K562 (cell line): ENCODE measurements around the gene SNX10. TPM values are rescaled to one million over a fixed set of nuclear protein-coding genes. Genes with fewer than 3 reads are reported as not detected.

ENCODE experiments used
- ADNP ChIP-seq: fragments of 200-800 bp; sonication (Bioruptor generic); IDR thresholded peaks from 2 replicates; pipeline ENCODE4 v1.6.1; 2016; ENCODE audit warnings: missing genetic modification characterization, missing compliant biosample characterization
- CREBBP ChIP-seq: IDR thresholded peaks from one replicate; pipeline ENCODE4 v1.6.1; 2012; ENCODE audit warnings: low read depth, mild to moderate bottlenecking, control low read depth, inconsistent platforms, low read length
- POLR2AphosphoS5 ChIP-seq: IDR thresholded peaks from 2 replicates; pipeline ENCODE4 v1.6.1; 2011; ENCODE audit warnings: mild to moderate bottlenecking, low read depth, low read length, moderate library complexity; ENCODE audit not compliant: control insufficient read depth, insufficient read depth
- POLR2H ChIP-seq: IDR thresholded peaks from 2 replicates; pipeline ENCODE4 v1.6.1; 2016; ENCODE audit warnings: missing genetic modification characterization, low read depth, mild to moderate bottlenecking, control low read depth, missing compliant biosample characterization, moderate library complexity
- WHSC1 ChIP-seq: IDR thresholded peaks from one replicate; pipeline ENCODE4 v1.6.1; 2012; ENCODE audit warnings: low read length, control low read depth, inconsistent platforms
- ZNF311 ChIP-seq: fragments of 250-450 bp; sonication (Bioruptor Pico); IDR thresholded peaks from 2 replicates; pipeline ENCODE4 v1.4.0; 2020; ENCODE audit warnings: mild to moderate bottlenecking, moderate library complexity
- ZNF347 ChIP-seq: fragments of 450-650 bp; formaldehyde crosslinking; IDR thresholded peaks from 2 replicates; pipeline ENCODE4 v1.4.0; 2020; ENCODE audit warnings: low read depth, mild to moderate bottlenecking, moderate library complexity
- ZNF444 ChIP-seq: fragments of 250-450 bp; sonication (Bioruptor Pico); IDR thresholded peaks from 2 replicates; pipeline ENCODE4 v1.4.0; 2020; ENCODE audit warnings: mild to moderate bottlenecking, moderate library complexity
- ZNF764 ChIP-seq: fragments of 250-450 bp; sonication (Bioruptor Pico); IDR thresholded peaks from 2 replicates; pipeline ENCODE4 v1.4.0; 2020; ENCODE audit warnings: low read depth, mild to moderate bottlenecking, moderate library complexity
- ZNF830 ChIP-seq: fragments of 250-450 bp; sonication (Bioruptor Pico); IDR thresholded peaks from 2 replicates; pipeline ENCODE4 v1.5.0; 2021; ENCODE audit warnings: mild to moderate bottlenecking
- polyA plus RNA-seq, 8 experiments: library from polyadenylated mRNA; depleted of rRNA in 4 of 8; stranded (reverse) in 5 of 8; unstranded in 3 of 8; fragments of >200 nt; fragmentation: Nextera tagmentation in 2 of 8; fragmentation: Illumina TruSeq in 1 of 8; extraction: Ambion mirVana in 2 of 8; extraction: Trizol in 1 of 8; gene quantifications; 2 replicates each; pipeline versions ENCODE4 v1.2.1 to v1.2.3, GENCODE V29; 2011 to 2014; ENCODE audit warnings: inconsistent platforms in 1 of 8, missing spikeins in 1 of 8
- total RNA-seq, 7 experiments: library from RNA; depleted of rRNA in 6 of 7; stranded (reverse); fragments of >200 nt in 6 of 7; fragmentation: Illumina TruSeq in 2 of 7; extraction: Trizol in 2 of 7; gene quantifications; 2 replicates each; pipeline versions ENCODE4 v1.2.1 to v1.2.3, GENCODE V29; 2011 to 2021; ENCODE audit warnings: low replicate concordance in 1 of 7
- TF ChIP-seq, protein P1 (sequence below), 2 experiments: fragments of 150-350 bp in 1 of 2; IDR thresholded peaks; 2 replicates each; pipeline ENCODE4 v1.6.1; 2012 to 2016; ENCODE audit warnings: low read depth in 2 of 2, low read length in 2 of 2, mild to moderate bottlenecking in 1 of 2, moderate library complexity in 1 of 2
- TF ChIP-seq, protein P2 (sequence below), 2 experiments: fragments of 450-650 bp; conservative IDR thresholded peaks; 2 replicates each; pipeline ENCODE4 v1.6.1; 2017; ENCODE audit warnings: mild to moderate bottlenecking in 2 of 2, moderate library complexity in 2 of 2
- TF ChIP-seq, protein P3 (sequence below): fragments of 450-650 bp; formaldehyde crosslinking; IDR thresholded peaks from 2 replicates; pipeline ENCODE4 v1.4.0; 2020; ENCODE audit warnings: mild to moderate bottlenecking, moderate library complexity

SNX10 gene
- total and polyA plus RNA-seq, 9 of the 15 experiments (the other 6 are each of a cell fraction or from before 2014, with no cell fraction given): 6.9 to 16.5 (median 11.5) TPM

DNA sequence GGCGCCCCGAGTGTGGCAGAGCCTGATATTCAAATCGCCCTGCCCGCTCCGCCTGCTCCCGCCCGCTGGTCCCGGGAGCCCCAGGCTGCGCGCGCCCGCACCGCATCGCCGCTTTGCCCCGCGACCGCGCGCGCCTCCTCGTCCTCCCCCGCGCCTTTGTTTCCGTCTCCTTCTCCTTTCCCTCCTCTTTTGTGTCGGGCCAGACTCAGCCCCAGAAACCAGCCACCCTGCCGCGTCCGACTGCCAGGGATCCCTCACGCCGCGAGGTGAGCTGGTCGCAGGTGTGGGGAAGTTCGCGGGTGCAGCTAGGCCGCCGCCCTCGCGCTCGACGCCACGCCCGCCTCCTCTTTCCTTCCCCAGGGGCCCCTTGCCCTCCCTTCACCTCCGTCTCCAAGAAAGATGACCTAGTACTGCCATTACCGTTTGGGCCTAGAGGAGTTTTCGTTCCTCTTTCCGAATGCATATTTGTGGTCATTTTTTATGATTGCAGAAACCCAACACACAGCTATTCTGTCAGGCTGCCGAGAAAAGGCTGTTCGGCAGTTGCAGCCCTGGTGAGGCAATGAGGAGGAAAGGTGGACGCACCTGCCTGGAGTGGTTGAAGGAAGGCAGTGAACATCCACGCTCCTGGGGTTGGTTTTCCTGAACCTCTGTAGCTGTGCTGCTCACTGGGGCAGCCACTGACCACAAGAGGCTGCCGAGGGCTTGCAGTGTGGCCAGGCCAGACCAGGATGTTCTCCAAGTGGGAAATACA, 107.3 kb downstream of the SNX10 start (continued):
- TF ChIP-seq, protein P1, sequence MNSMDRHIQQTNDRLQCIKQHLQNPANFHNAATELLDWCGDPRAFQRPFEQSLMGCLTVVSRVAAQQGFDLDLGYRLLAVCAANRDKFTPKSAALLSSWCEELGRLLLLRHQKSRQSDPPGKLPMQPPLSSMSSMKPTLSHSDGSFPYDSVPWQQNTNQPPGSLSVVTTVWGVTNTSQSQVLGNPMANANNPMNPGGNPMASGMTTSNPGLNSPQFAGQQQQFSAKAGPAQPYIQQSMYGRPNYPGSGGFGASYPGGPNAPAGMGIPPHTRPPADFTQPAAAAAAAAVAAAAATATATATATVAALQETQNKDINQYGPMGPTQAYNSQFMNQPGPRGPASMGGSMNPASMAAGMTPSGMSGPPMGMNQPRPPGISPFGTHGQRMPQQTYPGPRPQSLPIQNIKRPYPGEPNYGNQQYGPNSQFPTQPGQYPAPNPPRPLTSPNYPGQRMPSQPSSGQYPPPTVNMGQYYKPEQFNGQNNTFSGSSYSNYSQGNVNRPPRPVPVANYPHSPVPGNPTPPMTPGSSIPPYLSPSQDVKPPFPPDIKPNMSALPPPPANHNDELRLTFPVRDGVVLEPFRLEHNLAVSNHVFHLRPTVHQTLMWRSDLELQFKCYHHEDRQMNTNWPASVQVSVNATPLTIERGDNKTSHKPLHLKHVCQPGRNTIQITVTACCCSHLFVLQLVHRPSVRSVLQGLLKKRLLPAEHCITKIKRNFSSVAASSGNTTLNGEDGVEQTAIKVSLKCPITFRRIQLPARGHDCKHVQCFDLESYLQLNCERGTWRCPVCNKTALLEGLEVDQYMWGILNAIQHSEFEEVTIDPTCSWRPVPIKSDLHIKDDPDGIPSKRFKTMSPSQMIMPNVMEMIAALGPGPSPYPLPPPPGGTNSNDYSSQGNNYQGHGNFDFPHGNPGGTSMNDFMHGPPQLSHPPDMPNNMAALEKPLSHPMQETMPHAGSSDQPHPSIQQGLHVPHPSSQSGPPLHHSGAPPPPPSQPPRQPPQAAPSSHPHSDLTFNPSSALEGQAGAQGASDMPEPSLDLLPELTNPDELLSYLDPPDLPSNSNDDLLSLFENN (IDR thresholded peaks at IDR 0.05; ENCODE audit: low read depth in 2 of 2, low read length in 2 of 2): no peak
- TF ChIP-seq, protein P2, sequence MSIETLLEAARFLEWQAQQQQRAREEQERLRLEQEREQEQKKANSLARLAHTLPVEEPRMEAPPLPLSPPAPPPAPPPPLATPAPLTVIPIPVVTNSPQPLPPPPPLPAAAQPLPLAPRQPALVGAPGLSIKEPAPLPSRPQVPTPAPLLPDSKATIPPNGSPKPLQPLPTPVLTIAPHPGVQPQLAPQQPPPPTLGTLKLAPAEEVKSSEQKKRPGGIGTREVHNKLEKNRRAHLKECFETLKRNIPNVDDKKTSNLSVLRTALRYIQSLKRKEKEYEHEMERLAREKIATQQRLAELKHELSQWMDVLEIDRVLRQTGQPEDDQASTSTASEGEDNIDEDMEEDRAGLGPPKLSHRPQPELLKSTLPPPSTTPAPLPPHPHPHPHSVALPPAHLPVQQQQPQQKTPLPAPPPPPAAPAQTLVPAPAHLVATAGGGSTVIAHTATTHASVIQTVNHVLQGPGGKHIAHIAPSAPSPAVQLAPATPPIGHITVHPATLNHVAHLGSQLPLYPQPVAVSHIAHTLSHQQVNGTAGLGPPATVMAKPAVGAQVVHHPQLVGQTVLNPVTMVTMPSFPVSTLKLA (conservative IDR thresholded peaks at IDR 0.05): peak in 1 of 2 experiments; percentile 32; a peak in 3 of 4 replicates
- TF ChIP-seq ZNF347 (CRISPR knock-in tag): no peak
- TF ChIP-seq WHSC1: no peak
- no peak for TF ChIP-seq ZNF830 (CRISPR knock-in tag)
- no peak for TF ChIP-seq POLR2H
- TF ChIP-seq, protein P3, sequence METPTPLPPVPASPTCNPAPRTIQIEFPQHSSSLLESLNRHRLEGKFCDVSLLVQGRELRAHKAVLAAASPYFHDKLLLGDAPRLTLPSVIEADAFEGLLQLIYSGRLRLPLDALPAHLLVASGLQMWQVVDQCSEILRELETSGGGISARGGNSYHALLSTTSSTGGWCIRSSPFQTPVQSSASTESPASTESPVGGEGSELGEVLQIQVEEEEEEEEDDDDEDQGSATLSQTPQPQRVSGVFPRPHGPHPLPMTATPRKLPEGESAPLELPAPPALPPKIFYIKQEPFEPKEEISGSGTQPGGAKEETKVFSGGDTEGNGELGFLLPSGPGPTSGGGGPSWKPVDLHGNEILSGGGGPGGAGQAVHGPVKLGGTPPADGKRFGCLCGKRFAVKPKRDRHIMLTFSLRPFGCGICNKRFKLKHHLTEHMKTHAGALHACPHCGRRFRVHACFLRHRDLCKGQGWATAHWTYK (CRISPR knock-in tag): no peak
- no peak for TF ChIP-seq ZNF311
- no peak for TF ChIP-seq ADNP (tag)
- TF ChIP-seq ZNF764 (CRISPR knock-in tag): no peak
- no peak for TF ChIP-seq ZNF444 (CRISPR knock-in tag)
- 0 out of 2 replicates have a peak, but pooled peaks have one; percentile 1 for TF ChIP-seq POLR2AphosphoS5
- no peak for TF ChIP-seq CREBBP
